Hepatocyte (in vitro differentiated cells): ENCODE results near the gene APPBP2. TPM values are rescaled to one million over a fixed set of nuclear protein-coding genes. Genes with fewer than 3 reads are reported as not detected.

Experiments used
- DNase-seq: peaks from one replicate; pipeline ENCODE4 v3.0.0-alpha.2; 2016; ENCODE audit warnings: low spot score
- H2AFZ ChIP-seq: fragments of 200-600 bp; sonication (generic); 2 replicates; pipeline ENCODE4 v1.6.0; 2016; ENCODE audit warnings: antibody characterized with exemption, mild to moderate bottlenecking
- H3K27ac ChIP-seq: fragments of 200-600 bp; sonication (generic); 2 replicates; pipeline ENCODE4 v1.5.1; 2016; ENCODE audit warnings: mild to moderate bottlenecking
- H3K27me3 ChIP-seq: fragments of 200-600 bp; sonication (generic); 2 replicates; pipeline ENCODE4 v1.6.1; 2016
- H3K36me3 ChIP-seq: fragments of 200-600 bp; sonication (generic); replicated peaks from 2 replicates; pipeline ENCODE4 v1.5.1; 2016; ENCODE audit warnings: low read depth; ENCODE audit not compliant: insufficient read depth
- H3K4me1 ChIP-seq: fragments of 200-600 bp; sonication (generic); 2 replicates; pipeline ENCODE4 v1.5.1; 2016; ENCODE audit warnings: mild to moderate bottlenecking, moderate library complexity; ENCODE audit not compliant: insufficient read depth
- H3K4me2 ChIP-seq: fragments of 200-600 bp; sonication (generic); 2 replicates; pipeline ENCODE4 v1.6.0; 2016
- H3K4me3 ChIP-seq: fragments of 200-600 bp; sonication (generic); 2 replicates; pipeline ENCODE4 v1.5.1; 2016; ENCODE audit warnings: mild to moderate bottlenecking
- H3K79me2 ChIP-seq: fragments of 200-600 bp; sonication (generic); 2 replicates; pipeline ENCODE4 v1.6.0; 2017; ENCODE audit warnings: mild to moderate bottlenecking
- H3K9me2 ChIP-seq: fragments of 200-600 bp; sonication (generic); replicated peaks from 2 replicates; pipeline ENCODE4 v1.6.0; 2017; ENCODE audit warnings: mild to moderate bottlenecking; ENCODE audit not compliant: insufficient read depth
- H3K9me3 ChIP-seq: fragments of 200-600 bp; sonication (generic); 2 replicates; pipeline ENCODE4 v1.5.1; 2016; ENCODE audit warnings: low read depth, mild to moderate bottlenecking
- H4K20me1 ChIP-seq: fragments of 200-600 bp; sonication (generic); 2 replicates; pipeline ENCODE4 v1.6.0; 2016; ENCODE audit warnings: mild to moderate bottlenecking; ENCODE audit not compliant: insufficient read depth, poor library complexity, severe bottlenecking
- EZH2 ChIP-seq: fragments of 200-600 bp; sonication (generic); IDR thresholded peaks from 2 replicates; pipeline ENCODE4 v1.6.1; 2016; ENCODE audit warnings: antibody characterized with exemption, mild to moderate bottlenecking, borderline replicate concordance
- EZH2phosphoT487 ChIP-seq: fragments of 200-600 bp; sonication (generic); IDR thresholded peaks from one replicate; pipeline ENCODE4 v1.6.1; 2018; ENCODE audit warnings: antibody characterized with exemption, mild to moderate bottlenecking, low read depth, moderate library complexity; ENCODE audit not compliant: unreplicated experiment, severe bottlenecking
- WGBS: methylation state at CpG from one replicate; pipeline ENCODE4 v1.1.6; 2016; ENCODE audit warnings: low lambda C conversion rate; ENCODE audit errors: missing lambda C conversion rate; 5-methylcytosine and 5-hydroxymethylcytosine counted together
- polyA plus RNA-seq: library from polyadenylated mRNA; unstranded; fragments of >200 nt; fragmentation: Nextera tagmentation; extraction: Ambion mirVana; gene quantifications from 2 replicates; pipeline ENCODE4 v1.2.1, GENCODE V29; 2016
- total RNA-seq: library from RNA; depleted of rRNA; stranded (reverse); fragments of >200 nt; gene quantifications from 2 replicates; pipeline ENCODE4 v1.2.3, GENCODE V29; 2014
- TF ChIP-seq, protein P1 (sequence below): fragments of 200-600 bp; sonication (generic); IDR thresholded peaks from 2 replicates; pipeline ENCODE4 v1.5.1; 2016; ENCODE audit warnings: antibody characterized with exemption, mild to moderate bottlenecking; ENCODE audit not compliant: poor library complexity

Gene APPBP2
- total and polyA plus RNA-seq, 2 experiments from 2014 or later = 37.2 to 42.0 TPM

DNA sequence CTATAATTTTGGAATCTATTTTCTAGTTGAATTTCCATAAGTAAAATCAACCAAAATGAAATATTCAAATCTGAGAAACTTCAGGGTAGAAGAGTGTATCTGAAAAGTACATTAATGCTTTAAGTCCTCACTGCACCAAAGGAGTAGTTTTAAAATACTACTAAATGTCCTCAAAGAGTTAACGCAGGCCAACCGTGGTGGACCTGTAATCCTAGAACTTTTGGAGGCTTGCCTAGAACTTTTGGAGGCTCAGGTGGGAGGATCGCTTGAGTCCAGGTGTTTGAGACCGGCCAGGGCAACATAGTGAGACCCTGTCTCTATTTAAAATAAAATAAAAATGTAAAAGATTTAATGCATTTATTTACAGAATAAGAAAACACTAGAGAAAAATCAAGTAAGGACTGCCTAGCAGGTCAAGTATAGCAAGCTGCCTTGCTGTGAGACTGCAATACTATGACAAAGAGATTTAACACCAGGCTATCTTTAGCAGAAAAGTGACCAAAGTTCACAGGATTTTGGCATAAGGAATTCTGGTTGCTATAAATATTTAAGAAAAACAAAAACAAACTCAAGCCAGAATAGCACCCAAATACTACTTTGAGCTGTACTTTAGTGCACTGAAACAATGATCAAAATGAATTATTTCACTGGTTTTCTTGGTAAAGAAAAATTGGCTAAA, 62.7 kb downstream of the APPBP2 start:
- no peaks in the 10 kb centered on the region for H4K20me1 ChIP-seq
- H3K27me3 ChIP-seq = no peaks in the 10 kb centered on the region
- no peaks in the 10 kb centered on the region for H3K4me1 ChIP-seq
- H2AFZ ChIP-seq = no peak overlapping the region
- WGBS = 90% methylated on average over 4 of the region's 4 CpGs
- no peaks in the 10 kb centered on the region for H3K36me3 ChIP-seq
- TF ChIP-seq EZH2 (no peak), EZH2phosphoT487 (no peak)
- TF ChIP-seq, protein P1, sequence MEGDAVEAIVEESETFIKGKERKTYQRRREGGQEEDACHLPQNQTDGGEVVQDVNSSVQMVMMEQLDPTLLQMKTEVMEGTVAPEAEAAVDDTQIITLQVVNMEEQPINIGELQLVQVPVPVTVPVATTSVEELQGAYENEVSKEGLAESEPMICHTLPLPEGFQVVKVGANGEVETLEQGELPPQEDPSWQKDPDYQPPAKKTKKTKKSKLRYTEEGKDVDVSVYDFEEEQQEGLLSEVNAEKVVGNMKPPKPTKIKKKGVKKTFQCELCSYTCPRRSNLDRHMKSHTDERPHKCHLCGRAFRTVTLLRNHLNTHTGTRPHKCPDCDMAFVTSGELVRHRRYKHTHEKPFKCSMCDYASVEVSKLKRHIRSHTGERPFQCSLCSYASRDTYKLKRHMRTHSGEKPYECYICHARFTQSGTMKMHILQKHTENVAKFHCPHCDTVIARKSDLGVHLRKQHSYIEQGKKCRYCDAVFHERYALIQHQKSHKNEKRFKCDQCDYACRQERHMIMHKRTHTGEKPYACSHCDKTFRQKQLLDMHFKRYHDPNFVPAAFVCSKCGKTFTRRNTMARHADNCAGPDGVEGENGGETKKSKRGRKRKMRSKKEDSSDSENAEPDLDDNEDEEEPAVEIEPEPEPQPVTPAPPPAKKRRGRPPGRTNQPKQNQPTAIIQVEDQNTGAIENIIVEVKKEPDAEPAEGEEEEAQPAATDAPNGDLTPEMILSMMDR = no peak
- H3K27ac ChIP-seq = no peak overlapping the region
- no peaks in the 10 kb centered on the region for H3K9me2 ChIP-seq
- no peak overlapping the region for H3K4me2 ChIP-seq
- H3K4me3 ChIP-seq = no peak overlapping the region
- H3K9me3 ChIP-seq = no peaks in the 10 kb centered on the region
- peaks cover 4% of the 10 kb centered on the region for H3K79me2 ChIP-seq
- DNase-seq = no peak

DNA sequence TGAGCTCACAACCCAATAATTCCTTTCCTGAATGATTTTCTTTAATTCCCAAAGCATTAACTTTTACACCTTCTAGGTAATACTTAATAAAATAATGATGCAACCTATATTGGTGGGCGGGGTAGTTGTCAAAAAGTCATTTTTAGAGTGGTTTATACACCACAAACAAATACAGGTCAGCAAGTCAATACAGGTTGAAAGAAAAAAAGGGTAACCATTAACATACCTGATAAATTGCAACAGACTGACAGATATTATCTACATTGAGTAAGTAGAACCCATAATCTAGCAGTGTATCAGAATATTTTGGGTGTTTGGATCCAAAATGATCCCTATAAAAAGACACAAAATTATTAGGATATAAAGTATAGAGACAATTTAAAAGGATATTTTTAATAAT, 64.5 kb downstream of the APPBP2 start:
- WGBS = 97% methylated on average over 1 of the region's 1 CpG

DNA sequence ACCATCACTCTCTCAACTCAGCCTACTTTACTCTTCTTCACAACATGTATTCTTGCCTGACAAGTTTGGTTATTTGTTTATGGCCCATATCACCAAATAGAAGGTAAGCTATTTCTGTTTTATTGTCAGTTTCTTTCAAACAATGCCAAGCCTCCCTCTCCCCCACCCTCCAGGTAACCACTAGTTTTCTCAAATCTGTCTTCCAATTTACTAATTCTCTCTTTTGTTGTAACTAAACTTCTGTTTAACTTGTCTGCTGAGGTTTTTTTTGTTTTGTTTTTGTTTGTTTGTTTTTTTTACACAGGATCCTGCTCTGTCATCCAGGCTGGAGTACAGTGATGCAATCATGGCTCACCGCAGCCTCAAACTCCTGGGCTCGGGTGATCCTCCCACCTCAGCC, 68.9 kb downstream of the APPBP2 start:
- Histone ChIP-seq H3K4me1 (no peaks in the 10 kb centered on the region), H3K4me3 (no peak overlapping the region), H3K27ac (no peak overlapping the region), H3K9me2 (no peaks in the 10 kb centered on the region), H3K27me3 (no peaks in the 10 kb centered on the region), H3K79me2 (no peaks in the 10 kb centered on the region), H3K9me3 (no peaks in the 10 kb centered on the region), H3K36me3 (no peaks in the 10 kb centered on the region), H2AFZ (no peak overlapping the region), H3K4me2 (no peak overlapping the region), H4K20me1 (no peaks in the 10 kb centered on the region)
- no peak for DNase-seq
- WGBS = 100% methylated on average over 2 of the region's 2 CpGs
- TF ChIP-seq, protein P1 = no peak
- no peak for TF ChIP-seq EZH2phosphoT487

More for the DNA sequence above, 64.5 kb downstream of the APPBP2 start:
- Histone ChIP-seq H3K9me3 (no peaks in the 10 kb centered on the region), H2AFZ (no peak overlapping the region), H3K36me3 (no peaks in the 10 kb centered on the region), H3K27me3 (no peaks in the 10 kb centered on the region), H3K27ac (no peak overlapping the region), H3K4me2 (no peak overlapping the region), H3K9me2 (no peaks in the 10 kb centered on the region), H4K20me1 (no peaks in the 10 kb centered on the region), H3K4me1 (no peaks in the 10 kb centered on the region), H3K4me3 (no peak overlapping the region), H3K79me2 (no peaks in the 10 kb centered on the region)
- TF ChIP-seq EZH2phosphoT487 (no peak), EZH2 (no peak)
- TF ChIP-seq, protein P1 = no peak
- no peak for DNase-seq

DNA sequence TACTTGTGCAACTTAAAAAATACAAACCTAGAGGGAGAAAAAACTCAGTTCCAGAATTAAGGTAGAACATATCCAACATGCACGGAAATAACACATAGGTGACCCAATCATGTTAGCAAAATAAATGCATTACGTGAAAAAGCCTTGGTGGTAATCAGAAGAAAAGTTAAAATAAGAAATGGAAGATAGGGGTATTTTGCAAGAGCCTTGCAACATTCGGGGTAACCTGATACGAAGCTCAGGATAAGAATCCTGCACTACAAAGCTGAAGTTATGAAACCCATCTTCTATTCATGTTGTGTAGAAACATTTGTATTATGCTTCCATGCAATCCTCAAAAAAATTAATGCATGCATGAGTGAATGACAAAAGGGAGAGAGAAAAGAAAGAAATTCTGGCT, 70.7 kb downstream of the APPBP2 start:
- Histone ChIP-seq H3K79me2 (no peaks in the 10 kb centered on the region), H3K4me2 (no peak overlapping the region), H3K27ac (no peak overlapping the region), H3K9me3 (no peaks in the 10 kb centered on the region), H3K4me3 (no peak overlapping the region), H3K27me3 (no peaks in the 10 kb centered on the region), H3K4me1 (no peaks in the 10 kb centered on the region), H4K20me1 (no peaks in the 10 kb centered on the region), H2AFZ (no peak overlapping the region), H3K36me3 (no peaks in the 10 kb centered on the region), H3K9me2 (no peaks in the 10 kb centered on the region)
- TF ChIP-seq, protein P1 = no peak
- TF ChIP-seq EZH2 (no peak), EZH2phosphoT487 (no peak)
- no peak for DNase-seq
- WGBS = 94% methylated on average over 4 of the region's 4 CpGs
